IgD-negative memory B cell (primary cell): Measurements from ENCODE around the gene PEDS1. TPM values are rescaled to one million over a fixed set of nuclear protein-coding genes. Genes with fewer than 3 reads are reported as not detected.
A peak's percentile ranks its signal among the peaks of the same experiment; 100 is the strongest.
"Not testable (repeated sequence)": the region's sequence is repeated elsewhere in the genome, so short reads cannot be mapped to it uniquely, and the experiment has no call there.

Experiments used
- H3K27ac Mint-ChIP-seq, 3 donors: one replicate each; pipeline ENCODE4 v1.8.0; 2020 to 2022; ENCODE audit warnings: mild to moderate bottlenecking in 3 of 3, mixed read lengths in 3 of 3, moderate library complexity in 1 of 3
- H3K27me3 Mint-ChIP-seq: one replicate; pipeline ENCODE4 v1.8.0; 2021; ENCODE audit warnings: mixed read lengths
- H3K36me3 Mint-ChIP-seq: one replicate; pipeline ENCODE4 v1.8.0; 2020; ENCODE audit warnings: mild to moderate bottlenecking, mixed read lengths
- H3K4me1 Mint-ChIP-seq, 3 donors: one replicate each; pipeline ENCODE4 v1.8.0; 2020 to 2022; ENCODE audit warnings: mixed read lengths in 3 of 3, mild to moderate bottlenecking in 1 of 3
- H3K4me3 Mint-ChIP-seq, 4 donors: one replicate each; pipeline ENCODE4 v1.8.0; 2020 to 2022; ENCODE audit warnings: mild to moderate bottlenecking in 4 of 4, mixed read lengths in 4 of 4, moderate library complexity in 3 of 4
- H3K9me3 Mint-ChIP-seq, 3 donors: one replicate each; pipeline ENCODE4 v1.8.0; 2020 to 2021; ENCODE audit warnings: mixed read lengths in 3 of 3, mild to moderate bottlenecking in 1 of 3
- polyA plus RNA-seq: library from polyadenylated mRNA; unstranded; fragments of 300-500 nt; fragmentation: Illumina TruSeq; gene quantifications from one replicate; pipeline ENCODE4 v1.2.3, GENCODE V29; 2021

PEDS1 gene
- 18.9 TPM for polyA plus RNA-seq

DNA sequence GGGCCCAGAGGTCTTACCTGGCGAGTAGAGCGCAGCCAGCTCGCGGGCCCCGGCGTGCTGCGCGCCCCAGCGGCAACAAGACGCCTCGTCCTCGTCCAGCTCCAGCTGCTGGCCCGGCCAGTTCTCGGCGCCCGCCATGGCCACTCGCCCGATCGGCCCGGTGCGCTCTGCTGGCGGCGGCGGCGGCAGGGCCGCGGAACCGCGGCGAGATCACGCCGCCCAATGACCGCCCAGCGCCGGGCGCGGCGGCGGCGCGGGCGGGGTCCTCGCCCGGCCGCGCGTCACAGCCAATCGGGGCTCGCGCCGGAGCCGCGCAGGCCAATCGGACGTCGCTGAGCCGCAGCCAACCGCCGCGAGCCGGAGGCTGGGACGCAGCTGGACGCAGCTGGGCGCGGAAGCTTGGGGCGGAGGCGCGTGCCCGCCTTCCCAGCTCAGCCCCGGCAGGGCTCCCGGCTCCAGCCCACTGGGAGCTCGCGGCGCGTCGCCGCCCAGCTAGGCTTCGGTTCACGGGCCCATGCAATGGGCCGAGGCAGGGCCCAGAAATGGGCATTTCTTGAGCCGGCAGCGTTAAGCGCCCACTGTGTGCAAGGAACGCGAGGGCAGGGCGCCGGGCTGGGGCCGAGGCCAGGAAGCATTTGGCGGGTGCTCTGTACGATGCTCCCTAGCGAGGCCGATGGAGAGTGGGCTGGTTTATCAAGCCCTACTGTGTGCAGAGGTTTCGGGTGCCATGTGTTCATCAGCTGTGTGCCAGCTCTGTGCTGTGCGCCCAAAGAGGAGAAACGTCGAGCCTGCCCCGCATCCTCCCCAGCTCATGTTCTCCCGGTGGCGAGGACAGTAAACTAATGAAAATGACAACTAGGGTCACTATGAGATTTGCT is at the start of gene PEDS1:
TSS of gene PEDS1 (minus strand) at position 224 of the 878 bp plus-strand sequence. CDS start at position 138, 86 bp downstream.
- no peaks in the 10 kb centered on the region for H3K27me3 Mint-ChIP-seq
- H3K9me3 Mint-ChIP-seq: no peaks in the 10 kb centered on the region
- H3K36me3 Mint-ChIP-seq: no peaks in the 10 kb centered on the region
- H3K4me3 Mint-ChIP-seq: peak within 1 kb of the TSS; percentile 84 to 92 (median 88)
- H3K4me1 Mint-ChIP-seq: peaks cover 15 to 26% (median 21%) of the 10 kb centered on the region in 3 donors
- peak within 1 kb of the TSS; percentile 3 to 78 (median 63) for H3K27ac Mint-ChIP-seq

DNA sequence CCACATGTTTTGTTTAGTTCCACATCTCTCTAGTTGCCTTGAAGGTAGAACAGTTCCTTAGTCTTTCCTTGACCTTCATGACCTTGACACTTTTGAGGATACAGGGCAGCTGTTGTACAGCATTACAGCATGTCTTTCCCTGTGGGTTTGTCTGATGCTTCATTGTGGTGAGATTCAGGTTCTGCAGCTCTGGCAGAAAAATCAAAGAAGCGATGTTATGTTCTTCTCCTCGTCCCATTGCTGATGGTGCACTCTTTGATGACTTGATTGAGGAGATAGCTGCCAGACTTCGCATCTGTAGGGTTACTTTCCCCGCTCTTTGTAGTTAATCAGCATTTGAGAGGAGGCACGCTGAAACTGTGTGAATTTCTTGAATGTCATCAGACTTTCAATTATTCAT is 49.2 kb upstream of the PEDS1 start:
- Mint-ChIP-seq H3K4me3 (no peak overlapping the region), H3K27me3 (peaks cover 1% of the 10 kb centered on the region), H3K36me3 (peaks cover 1% of the 10 kb centered on the region), H3K9me3 (peaks cover 5 to 11% (median 8%) of the 10 kb centered on the region in 3 donors), H3K27ac (no peak overlapping the region), H3K4me1 (no peaks in the 10 kb centered on the region)

DNA sequence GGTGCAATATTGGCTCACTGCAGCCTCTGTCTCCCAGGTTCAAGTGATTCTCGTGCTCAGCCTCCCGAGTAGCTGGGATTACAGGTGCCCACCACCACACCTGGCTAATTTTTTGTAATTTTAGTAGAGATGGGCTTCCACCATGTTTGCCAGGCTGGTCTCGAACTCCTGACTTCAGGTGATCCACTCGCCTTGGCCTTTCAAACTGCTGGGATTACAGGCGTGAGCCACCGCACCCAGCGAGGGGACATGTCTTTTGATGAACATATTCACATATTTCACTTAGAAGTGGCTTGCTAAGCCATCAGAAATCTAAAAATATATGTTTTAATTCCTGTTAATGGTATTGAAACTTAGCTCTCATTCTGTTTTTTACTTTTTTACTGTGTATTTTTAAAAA is 48.2 kb upstream of the PEDS1 start:
- H3K4me1 Mint-ChIP-seq, H3K27ac Mint-ChIP-seq, H3K36me3 Mint-ChIP-seq, H3K4me3 Mint-ChIP-seq, H3K27me3 Mint-ChIP-seq: not testable (repeated sequence)
- H3K9me3 Mint-ChIP-seq: peaks cover 5 to 11% (median 8%) of the 10 kb centered on the region in 3 donors

DNA sequence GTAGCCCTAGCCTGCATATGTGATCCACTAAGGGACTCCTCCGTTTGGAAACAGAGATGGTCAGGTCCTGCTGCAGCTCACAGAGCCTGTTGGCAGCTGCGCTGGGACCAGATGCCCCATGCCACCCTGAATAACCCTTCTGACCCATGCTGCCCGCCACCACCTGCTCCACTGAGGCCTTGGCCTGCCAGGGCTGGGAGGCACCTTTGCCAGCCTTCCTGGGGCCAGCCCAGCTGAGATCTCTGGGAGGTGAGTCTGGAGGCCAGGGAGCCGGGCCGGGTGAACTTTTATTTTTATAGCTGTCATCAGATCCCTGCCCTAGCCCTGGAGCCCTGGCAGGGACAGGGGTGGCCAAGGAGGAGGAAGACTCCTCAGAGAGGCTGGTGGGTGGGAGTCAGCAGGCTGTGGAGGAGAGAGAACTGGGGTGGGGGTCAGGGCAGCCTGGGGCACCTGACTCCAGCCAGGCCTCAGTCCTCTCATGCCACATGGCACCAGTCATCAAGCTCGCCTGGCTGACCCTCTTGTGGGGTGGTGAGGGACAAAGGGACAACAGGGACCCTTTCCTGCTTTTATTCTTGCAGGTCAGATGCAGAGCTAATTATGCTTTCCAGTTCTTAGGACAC is 47.1 kb upstream of the PEDS1 start:
- no peak overlapping the region for H3K27ac Mint-ChIP-seq
- peaks cover 2% of the 10 kb centered on the region for H3K36me3 Mint-ChIP-seq
- H3K9me3 Mint-ChIP-seq: peaks cover 5 to 11% (median 8%) of the 10 kb centered on the region in 3 donors
- peaks cover 0 to 2% (median under 1%) of the 10 kb centered on the region in 3 donors for H3K4me1 Mint-ChIP-seq
- peaks cover 1% of the 10 kb centered on the region for H3K27me3 Mint-ChIP-seq
- H3K4me3 Mint-ChIP-seq: no peak overlapping the region

DNA sequence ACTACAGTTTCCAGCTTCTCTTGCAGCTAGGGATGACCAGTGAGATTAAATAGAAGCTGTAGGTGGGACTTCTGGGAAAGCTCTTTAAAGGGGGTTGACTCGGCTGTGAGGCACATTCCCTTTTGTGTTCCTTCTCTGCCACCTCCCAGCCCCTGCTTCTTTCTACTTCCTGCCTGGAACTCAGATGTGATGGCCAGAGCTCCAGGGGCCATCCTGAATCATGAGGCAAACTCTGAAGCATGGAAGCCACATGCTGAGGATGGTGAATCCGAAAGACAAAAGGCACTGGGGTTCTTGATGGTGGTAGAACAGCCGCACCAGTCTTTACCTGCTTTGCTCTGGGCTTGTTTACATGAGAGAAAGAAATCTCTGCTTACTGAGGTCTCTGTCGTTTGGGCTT is 46.2 kb upstream of the PEDS1 start:
- peaks cover 7% of the 10 kb centered on the region for H3K36me3 Mint-ChIP-seq
- no peak overlapping the region for H3K27ac Mint-ChIP-seq
- H3K4me1 Mint-ChIP-seq: peaks cover 0 to 5% (median 2%) of the 10 kb centered on the region in 3 donors
- H3K27me3 Mint-ChIP-seq: peaks cover 1% of the 10 kb centered on the region
- H3K9me3 Mint-ChIP-seq: peaks cover 5 to 11% (median 8%) of the 10 kb centered on the region in 3 donors
- no peak overlapping the region for H3K4me3 Mint-ChIP-seq

DNA sequence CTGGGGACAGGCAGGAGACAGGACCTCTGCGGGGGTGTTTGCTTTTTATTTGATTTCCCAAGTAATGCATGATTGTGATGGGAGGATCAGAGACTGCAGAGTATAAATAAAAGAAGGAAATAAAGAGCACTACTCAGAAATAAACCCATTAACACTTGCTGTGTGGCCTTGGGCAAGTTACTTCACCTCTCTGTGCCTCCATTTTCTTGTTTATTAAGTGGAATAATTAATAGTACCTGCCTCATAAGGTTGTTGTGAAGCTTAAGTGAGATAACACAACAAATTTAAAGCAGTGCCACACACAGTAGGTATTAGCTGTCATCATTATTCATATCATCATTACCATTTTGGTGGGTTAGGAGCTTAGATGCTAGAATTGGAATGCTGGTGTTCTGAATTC is 45.2 kb upstream of the PEDS1 start:
- Mint-ChIP-seq H3K36me3 (peaks cover 8% of the 10 kb centered on the region), H3K27me3 (peaks cover under 1% of the 10 kb centered on the region)

DNA sequence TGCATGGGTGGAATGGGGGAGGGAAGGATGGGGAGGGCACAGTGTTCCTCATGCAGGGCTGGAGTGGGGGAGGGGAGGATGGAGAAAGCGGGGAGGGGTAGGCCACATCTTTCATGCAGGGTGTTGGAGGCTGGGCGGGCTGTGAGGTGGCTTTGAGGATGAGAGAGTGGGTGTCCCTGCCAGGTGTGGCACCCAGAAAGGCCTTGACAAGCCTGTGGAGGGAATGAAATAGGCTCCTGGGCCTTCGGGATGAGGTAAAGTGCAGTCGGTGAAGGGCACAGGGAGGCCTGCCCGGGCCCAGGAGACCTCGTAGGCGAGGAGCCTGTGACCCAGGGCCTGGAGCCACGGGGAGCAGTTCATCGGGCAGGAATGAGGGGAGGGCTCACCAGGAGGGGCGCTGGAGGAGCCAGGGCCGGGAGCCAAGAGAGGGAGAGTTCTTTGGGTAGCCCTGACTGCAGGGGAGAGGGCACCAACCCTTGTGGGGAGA is 44.7 kb upstream of the PEDS1 start:
- H3K36me3 Mint-ChIP-seq: peaks cover 7% of the 10 kb centered on the region
- no peak overlapping the region for H3K27ac Mint-ChIP-seq
- no peak overlapping the region for H3K4me3 Mint-ChIP-seq
- no peaks in the 10 kb centered on the region for H3K9me3 Mint-ChIP-seq
- H3K27me3 Mint-ChIP-seq: no peaks in the 10 kb centered on the region
- H3K4me1 Mint-ChIP-seq: peaks cover 0 to 10% (median 7%) of the 10 kb centered on the region in 3 donors

More for the DNA sequence above, 45.2 kb upstream of the PEDS1 start:
- Mint-ChIP-seq H3K9me3 (peaks cover 2 to 4% (median 3%) of the 10 kb centered on the region in 3 donors), H3K27ac (no peak overlapping the region), H3K4me3 (no peak overlapping the region), H3K4me1 (peaks cover 0 to 7% (median 3%) of the 10 kb centered on the region in 3 donors)

- Mint-ChIP-seq H3K4me1 (peaks cover 0 to 14% (median 13%) of the 10 kb centered on the region in 3 donors), H3K27me3 (no peaks in the 10 kb centered on the region), H3K36me3 (peaks cover 7% of the 10 kb centered on the region), H3K27ac (no peak overlapping the region), H3K4me3 (no peak overlapping the region), H3K9me3 (no peaks in the 10 kb centered on the region)
Measured at GRCh38 chr20:50197463-50198179, 44.1 kb upstream of the PEDS1 start.

GRCh38 chr20:50196896-50197295 is 43.4 kb upstream of the PEDS1 start:
- no peak overlapping the region for H3K4me3 Mint-ChIP-seq
- H3K4me1 Mint-ChIP-seq: peaks cover 0 to 14% (median 13%) of the 10 kb centered on the region in 3 donors
- no peaks in the 10 kb centered on the region for H3K9me3 Mint-ChIP-seq
- H3K36me3 Mint-ChIP-seq: peaks cover 7% of the 10 kb centered on the region
- no peaks in the 10 kb centered on the region for H3K27me3 Mint-ChIP-seq
- H3K27ac Mint-ChIP-seq: no peak overlapping the region

DNA sequence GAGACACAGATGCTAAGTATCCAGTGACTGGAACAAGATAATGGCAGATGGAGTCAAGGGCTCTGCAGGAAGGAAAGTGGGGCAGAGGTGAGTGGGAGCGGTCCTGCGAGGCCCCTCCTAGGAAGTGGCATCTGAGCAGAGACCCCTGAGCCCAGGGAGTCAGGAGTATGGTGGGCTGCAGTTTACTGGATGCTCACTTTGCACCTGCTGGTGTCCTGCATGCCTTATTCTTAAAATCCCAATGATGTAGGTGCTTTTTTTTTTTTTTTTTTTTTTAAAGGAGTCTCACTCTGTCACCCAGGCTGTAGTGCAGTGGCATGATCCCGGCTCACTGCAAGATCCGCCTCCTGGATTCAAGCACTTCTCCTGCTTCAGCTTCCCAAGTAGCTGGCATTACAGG is 42.7 kb upstream of the PEDS1 start:
- peak overlapping the region in 1 of 4 donors; percentile 63 for H3K4me3 Mint-ChIP-seq
- H3K36me3 Mint-ChIP-seq: peaks cover 7% of the 10 kb centered on the region
- no peaks in the 10 kb centered on the region for H3K9me3 Mint-ChIP-seq
- H3K4me1 Mint-ChIP-seq: peaks cover 0 to 14% (median 13%) of the 10 kb centered on the region in 3 donors
- H3K27ac Mint-ChIP-seq: peak overlapping the region in 1 of 3 donors; percentile 25
- H3K27me3 Mint-ChIP-seq: no peaks in the 10 kb centered on the region

DNA sequence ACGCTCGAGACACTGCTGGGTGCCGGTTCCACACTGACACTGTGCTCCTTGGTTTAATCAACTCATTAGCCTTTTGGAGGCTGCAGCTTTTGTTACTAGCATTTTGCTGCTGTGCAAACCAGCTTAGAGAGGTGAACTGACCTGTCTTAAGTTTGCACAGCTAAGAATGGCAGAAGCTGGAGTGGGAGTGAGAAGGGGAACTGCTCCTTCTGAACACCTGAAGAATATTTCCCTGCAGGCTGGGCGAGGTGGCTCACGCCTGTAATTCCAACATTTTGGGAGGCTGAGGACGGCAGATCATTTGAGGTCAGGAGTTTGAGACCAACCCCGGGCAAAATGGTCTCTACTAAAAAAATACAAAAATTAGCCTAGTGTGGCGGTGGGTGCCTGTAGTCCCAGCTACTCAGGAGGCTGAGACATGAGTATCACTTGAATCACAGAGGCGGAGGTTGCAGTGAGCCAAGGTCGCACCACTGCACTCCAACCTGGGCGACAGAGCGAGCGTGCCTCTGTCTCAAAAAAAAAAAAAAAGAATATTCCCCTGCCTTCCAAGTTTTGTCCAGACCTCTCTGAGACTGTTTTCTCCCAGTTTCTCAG is 42.1 kb upstream of the PEDS1 start:
- peaks cover 0 to 14% (median 13%) of the 10 kb centered on the region in 3 donors for H3K4me1 Mint-ChIP-seq
- H3K27me3 Mint-ChIP-seq: no peaks in the 10 kb centered on the region
- H3K27ac Mint-ChIP-seq: no peak overlapping the region
- H3K4me3 Mint-ChIP-seq: peak overlapping the region in 2 of 4 donors; percentile 34 to 63
- H3K36me3 Mint-ChIP-seq: peaks cover 7% of the 10 kb centered on the region
- H3K9me3 Mint-ChIP-seq: no peaks in the 10 kb centered on the region

DNA sequence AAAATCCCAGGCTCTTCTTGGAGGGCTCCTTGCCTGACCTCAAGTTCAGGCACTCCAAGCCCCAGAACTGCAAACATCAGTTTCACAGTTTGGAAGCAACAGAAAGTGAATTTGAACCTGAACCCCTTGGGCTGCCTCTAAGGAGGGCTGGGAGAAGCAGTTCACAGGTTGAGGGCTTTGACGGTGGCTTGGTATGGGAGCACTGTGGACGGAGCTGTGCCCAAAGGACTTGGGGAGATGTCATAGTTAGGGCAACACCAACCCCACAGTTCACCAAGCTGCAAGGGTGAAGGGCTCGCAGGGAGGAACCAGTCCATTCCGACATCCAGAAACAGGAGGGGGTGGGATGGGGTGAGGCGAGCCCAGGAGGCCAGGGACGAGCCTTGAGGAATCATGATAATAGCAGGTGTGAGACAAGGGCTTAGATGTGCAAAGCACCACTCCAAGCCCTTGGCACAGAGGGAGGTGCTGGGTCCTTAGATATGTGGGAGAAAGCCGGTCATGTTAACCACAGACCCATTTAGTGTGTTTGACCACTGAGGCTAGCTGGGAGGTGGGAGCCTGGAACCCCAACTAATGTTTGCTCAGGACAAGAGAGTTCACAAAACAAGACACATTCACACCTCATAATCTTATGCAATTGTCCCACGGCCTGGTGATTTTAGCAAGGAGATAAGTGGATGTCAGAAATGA is 41.5 kb upstream of the PEDS1 start:
- no peaks in the 10 kb centered on the region for H3K27me3 Mint-ChIP-seq
- H3K9me3 Mint-ChIP-seq: no peaks in the 10 kb centered on the region
- H3K4me1 Mint-ChIP-seq: peaks cover 0 to 14% (median 13%) of the 10 kb centered on the region in 3 donors
- peak overlapping the region in 1 of 4 donors; percentile 63 for H3K4me3 Mint-ChIP-seq
- peaks cover 7% of the 10 kb centered on the region for H3K36me3 Mint-ChIP-seq
- H3K27ac Mint-ChIP-seq: peak overlapping the region in 1 of 3 donors; percentile 42

DNA sequence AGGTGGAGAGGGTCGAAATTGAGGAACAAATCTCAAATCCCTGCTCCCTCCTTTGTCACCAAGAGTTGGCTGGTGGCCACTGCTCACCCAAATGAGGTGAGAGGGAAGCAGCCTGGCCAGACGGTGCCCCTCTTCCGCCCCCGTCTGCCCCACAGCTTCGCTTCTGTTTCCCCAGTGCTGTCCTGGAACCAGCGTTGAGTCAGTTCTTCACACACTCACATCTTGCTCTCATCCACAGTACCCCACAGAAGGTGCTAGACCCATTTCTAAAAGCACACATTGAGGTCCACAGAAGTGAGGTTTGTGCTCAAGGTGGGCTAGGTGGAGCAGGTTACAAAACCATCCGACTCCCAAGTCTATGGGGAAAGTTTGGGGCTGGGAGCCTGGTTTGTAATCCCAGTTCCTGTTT is 40.9 kb upstream of the PEDS1 start:
- peak overlapping the region in 1 of 3 donors; percentile 42 for H3K27ac Mint-ChIP-seq
- H3K4me1 Mint-ChIP-seq: peaks cover 0 to 14% (median 13%) of the 10 kb centered on the region in 3 donors
- peak overlapping the region in 2 of 4 donors; percentile 25 to 63 for H3K4me3 Mint-ChIP-seq
- no peaks in the 10 kb centered on the region for H3K27me3 Mint-ChIP-seq
- peaks cover 7% of the 10 kb centered on the region for H3K36me3 Mint-ChIP-seq
- H3K9me3 Mint-ChIP-seq: no peaks in the 10 kb centered on the region
